Esophagus muscularis mucosa (tissue), 4 donors: ENCODE measurements around the gene TMEM40. TPM values are rescaled to one million over a fixed set of nuclear protein-coding genes. Genes with fewer than 3 reads are reported as not detected.

Experiments used
- DNase-seq: peaks from one replicate; pipeline ENCODE4 v3.0.0-alpha.2; 2017; ENCODE audit errors: extremely low spot score
- H3K27ac ChIP-seq, 4 donors: fragments of 200-600 bp; sonication (generic); replicated peaks in 1 of 4; 1 replicate in 3 of 4; 2 replicates in 1 of 4; pipeline ENCODE4 v1.5.1; 2016 to 2019; ENCODE audit warnings: mild to moderate bottlenecking in 1 of 4
- H3K27me3 ChIP-seq, 4 donors: fragments of 200-600 bp; sonication (generic); one replicate each; pipeline versions ENCODE4 v1.5.1 to v1.6.0; 2016 to 2019
- H3K36me3 ChIP-seq, 4 donors: fragments of 200-600 bp; sonication (generic); one replicate each; pipeline ENCODE4 v1.5.1; 2016 to 2019
- H3K4me1 ChIP-seq, 4 donors: fragments of 200-600 bp; sonication (generic); one replicate each; pipeline ENCODE4 v1.5.1; 2016 to 2019
- H3K4me3 ChIP-seq, 4 donors: fragments of 200-600 bp; sonication (generic); 1 replicate in 2 of 4; 2 replicates in 2 of 4; pipeline ENCODE4 v1.5.1; 2016 to 2019; ENCODE audit warnings: mild to moderate bottlenecking in 4 of 4, moderate library complexity in 1 of 4
- H3K9me3 ChIP-seq, 4 donors: fragments of 200-600 bp; sonication (generic); 1 replicate in 3 of 4; 2 replicates in 1 of 4; pipeline ENCODE4 v1.5.1; 2016 to 2019
- EP300 ChIP-seq: sonication (generic); formaldehyde crosslinking; IDR thresholded peaks from one replicate; pipeline ENCODE4 v1.6.1; 2017; ENCODE audit warnings: antibody characterized with exemption
- POLR2A ChIP-seq: fragments of 450-650 bp; IDR thresholded peaks from one replicate; pipeline ENCODE4 v1.6.1; 2017; ENCODE audit warnings: antibody characterized with exemption, moderate library complexity, mild to moderate bottlenecking, low read depth
- POLR2AphosphoS5 ChIP-seq, 2 donors: sonication (generic); formaldehyde crosslinking; IDR thresholded peaks; one replicate each; pipeline ENCODE4 v1.6.1; 2017; ENCODE audit warnings: antibody characterized with exemption in 2 of 2
- WGBS: methylation state at CpG from one replicate; pipeline ENCODE4 v1.1.5; 2018; 5-methylcytosine and 5-hydroxymethylcytosine counted together
- intact Hi-C: fragments of 100-400 bp; cut with DNase I; formaldehyde crosslinking; loops from one replicate; pipeline ENCODE4 v1.15.1; 2023
- total RNA-seq, 4 donors: library from RNA; depleted of rRNA; stranded (reverse); fragments of >200 nt; gene quantifications; one replicate each; pipeline versions ENCODE4 v1.1.0 to v1.2.1, GENCODE V29; 2016
- TF ChIP-seq, protein P1 (sequence below), 3 experiments: fragments of 200-600 bp in 2 of 3; fragments of 450-650 bp in 1 of 3; sonication (generic) in 2 of 3; IDR thresholded peaks; one replicate each; pipeline ENCODE4 v1.5.1; 2017 to 2019; ENCODE audit warnings: antibody characterized with exemption in 3 of 3, mild to moderate bottlenecking in 2 of 3, moderate library complexity in 1 of 3

TMEM40 gene
- total RNA-seq, 4 donors from 2014 or later, result not detected

DNA sequence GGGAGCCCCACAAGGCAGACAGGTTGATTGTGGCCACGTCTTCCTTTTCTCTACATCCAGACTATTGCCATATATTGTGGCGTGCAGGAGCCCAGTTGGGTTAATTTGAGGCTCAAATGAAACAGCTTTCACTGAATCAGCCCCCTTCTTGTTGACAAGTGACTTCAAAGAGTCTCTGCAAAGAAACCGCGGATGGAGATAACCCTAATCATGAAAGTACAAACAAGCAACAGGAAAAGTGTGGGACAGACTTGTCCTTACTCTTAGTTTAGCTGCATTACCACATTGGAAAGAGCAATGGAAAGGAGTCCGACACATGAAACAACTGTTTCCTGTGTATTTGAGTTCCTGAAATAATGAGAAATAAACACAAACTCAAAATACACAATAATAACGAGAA is 3.3 kb downstream of the TMEM40 start:
- 78% methylated on average over 6 of the region's 6 CpGs for WGBS
- Histone ChIP-seq H3K4me1 (peaks cover 16 to 24% (median 22%) of the 10 kb centered on the region in 4 donors), H3K9me3 (no peaks in the 10 kb centered on the region), H3K4me3 (no peak overlapping the region), H3K36me3 (no peaks in the 10 kb centered on the region), H3K27me3 (no peaks in the 10 kb centered on the region), H3K27ac (no peak overlapping the region)
- TF ChIP-seq EP300 (no peak), POLR2A (no peak), POLR2AphosphoS5 (IDR thresholded peaks at IDR 0.05) (no peak)
- TF ChIP-seq, protein P1, sequence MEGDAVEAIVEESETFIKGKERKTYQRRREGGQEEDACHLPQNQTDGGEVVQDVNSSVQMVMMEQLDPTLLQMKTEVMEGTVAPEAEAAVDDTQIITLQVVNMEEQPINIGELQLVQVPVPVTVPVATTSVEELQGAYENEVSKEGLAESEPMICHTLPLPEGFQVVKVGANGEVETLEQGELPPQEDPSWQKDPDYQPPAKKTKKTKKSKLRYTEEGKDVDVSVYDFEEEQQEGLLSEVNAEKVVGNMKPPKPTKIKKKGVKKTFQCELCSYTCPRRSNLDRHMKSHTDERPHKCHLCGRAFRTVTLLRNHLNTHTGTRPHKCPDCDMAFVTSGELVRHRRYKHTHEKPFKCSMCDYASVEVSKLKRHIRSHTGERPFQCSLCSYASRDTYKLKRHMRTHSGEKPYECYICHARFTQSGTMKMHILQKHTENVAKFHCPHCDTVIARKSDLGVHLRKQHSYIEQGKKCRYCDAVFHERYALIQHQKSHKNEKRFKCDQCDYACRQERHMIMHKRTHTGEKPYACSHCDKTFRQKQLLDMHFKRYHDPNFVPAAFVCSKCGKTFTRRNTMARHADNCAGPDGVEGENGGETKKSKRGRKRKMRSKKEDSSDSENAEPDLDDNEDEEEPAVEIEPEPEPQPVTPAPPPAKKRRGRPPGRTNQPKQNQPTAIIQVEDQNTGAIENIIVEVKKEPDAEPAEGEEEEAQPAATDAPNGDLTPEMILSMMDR (IDR thresholded peaks at IDR 0.05), result no peak
- intact Hi-C loops, result no loop called here
- no peak for DNase-seq

DNA sequence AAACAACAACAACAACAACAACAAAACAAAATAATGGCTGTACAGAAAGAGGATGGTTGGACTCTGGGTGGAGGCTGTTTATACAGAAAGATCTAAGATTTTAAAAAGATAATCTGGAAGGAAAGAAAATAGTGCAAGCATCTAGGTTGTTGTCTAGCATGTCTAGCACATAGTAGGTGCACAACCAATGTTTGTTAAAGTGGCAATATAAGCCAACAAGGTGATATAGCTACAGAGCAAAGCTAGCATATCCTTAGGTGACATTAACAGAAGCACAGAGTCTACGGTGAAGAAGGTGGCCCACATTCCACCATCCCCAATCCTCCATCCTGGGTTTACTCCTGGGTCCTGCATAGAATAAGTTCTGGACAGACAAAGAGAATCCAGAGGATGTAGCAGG is 4.7 kb downstream of the TMEM40 start:
- Histone ChIP-seq H3K36me3 (no peaks in the 10 kb centered on the region), H3K4me1 (peaks cover 26 to 37% (median 31%) of the 10 kb centered on the region in 4 donors), H3K9me3 (no peaks in the 10 kb centered on the region), H3K4me3 (no peak overlapping the region), H3K27me3 (no peaks in the 10 kb centered on the region), H3K27ac (no peak overlapping the region)
- intact Hi-C loops, result no loop called here
- no peak for DNase-seq
- WGBS, result 100% methylated on average over 1 of the region's 1 CpG
- TF ChIP-seq, protein P1 (IDR thresholded peaks at IDR 0.05), result no peak
- no peak for TF ChIP-seq POLR2AphosphoS5 (IDR thresholded peaks at IDR 0.05)
- TF ChIP-seq POLR2A, result no peak
- no peak for TF ChIP-seq EP300

DNA sequence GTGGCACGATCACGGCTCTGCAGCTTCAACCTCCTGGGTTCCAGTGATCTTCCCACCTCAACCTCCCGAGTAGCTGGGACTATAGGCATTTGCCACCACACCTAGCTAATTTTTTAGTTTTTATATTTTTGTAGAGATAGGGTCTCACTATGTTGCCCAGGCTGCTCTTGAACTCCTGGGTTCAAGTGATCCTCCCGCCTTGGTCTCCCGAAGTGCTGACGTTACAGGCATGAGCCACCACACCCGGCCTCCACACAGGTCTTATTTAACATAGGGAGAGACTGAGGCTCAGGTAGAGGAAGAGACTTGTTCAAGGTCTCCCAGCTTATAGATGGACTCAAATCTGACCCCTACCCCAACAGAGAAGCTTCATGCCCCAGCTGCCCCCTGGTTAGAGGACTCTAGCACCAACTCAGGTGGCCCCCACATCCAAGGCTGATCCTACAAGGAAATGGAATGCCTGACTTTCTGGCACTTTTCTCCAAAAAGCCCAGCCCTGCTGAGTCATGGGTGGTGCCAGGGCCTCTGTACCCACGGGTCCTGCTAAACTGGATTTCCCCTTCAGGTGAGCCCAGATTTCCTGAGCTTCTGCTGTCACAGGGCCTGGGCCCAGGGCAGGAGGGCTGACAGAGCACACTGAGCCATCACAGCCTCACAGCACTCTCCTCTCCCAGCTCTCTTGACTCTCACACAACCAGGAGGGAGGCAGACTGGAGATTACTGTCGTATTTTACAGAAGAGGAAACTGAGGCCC is 5.6 kb downstream of the TMEM40 start:
- intact Hi-C loops, result no loop called here
- no peaks in the 10 kb centered on the region for H3K27me3 ChIP-seq
- no peak for DNase-seq
- no peaks in the 10 kb centered on the region for H3K36me3 ChIP-seq
- H3K4me3 ChIP-seq, result no peak overlapping the region
- H3K9me3 ChIP-seq, result no peaks in the 10 kb centered on the region
- WGBS, result 94% methylated on average over 9 of the region's 9 CpGs
- peaks cover 21 to 30% (median 24%) of the 10 kb centered on the region in 4 donors for H3K4me1 ChIP-seq
- TF ChIP-seq, protein P1 (IDR thresholded peaks at IDR 0.05), result no peak
- no peak for TF ChIP-seq POLR2AphosphoS5 (IDR thresholded peaks at IDR 0.05)
- H3K27ac ChIP-seq, result no peak overlapping the region

DNA sequence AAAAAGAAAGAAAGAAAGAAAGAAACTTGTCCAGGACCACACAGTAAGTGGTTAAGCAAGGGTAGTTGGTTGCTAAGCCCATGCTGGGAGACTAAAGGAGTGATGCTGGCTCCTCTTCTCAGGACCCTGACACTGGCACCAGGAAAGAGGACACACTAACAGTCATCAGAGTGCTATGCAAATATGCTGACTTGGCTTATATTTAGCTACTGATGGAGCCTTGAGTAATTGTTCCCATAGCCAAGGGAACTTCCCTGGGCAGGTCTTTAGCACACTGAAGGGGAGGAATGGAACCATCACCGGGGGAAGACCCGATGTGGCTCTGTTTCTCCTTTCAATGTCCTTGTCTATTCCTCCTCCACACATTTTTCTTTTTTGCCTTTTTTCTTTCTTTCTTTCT is 6.2 kb downstream of the TMEM40 start:
- no peak overlapping the region for H3K27ac ChIP-seq
- TF ChIP-seq, protein P1 (IDR thresholded peaks at IDR 0.05), result no peak
- TF ChIP-seq POLR2AphosphoS5 (IDR thresholded peaks at IDR 0.05) (no peak), EP300 (no peak)
- H3K36me3 ChIP-seq, result no peaks in the 10 kb centered on the region
- 90% methylated on average over 2 of the region's 2 CpGs for WGBS
- intact Hi-C loops, result no loop called here
- no peaks in the 10 kb centered on the region for H3K27me3 ChIP-seq
- no peak overlapping the region for H3K4me3 ChIP-seq
- DNase-seq, result no peak
- H3K4me1 ChIP-seq, result peaks cover 14 to 23% (median 17%) of the 10 kb centered on the region in 4 donors
- H3K9me3 ChIP-seq, result no peaks in the 10 kb centered on the region

DNA sequence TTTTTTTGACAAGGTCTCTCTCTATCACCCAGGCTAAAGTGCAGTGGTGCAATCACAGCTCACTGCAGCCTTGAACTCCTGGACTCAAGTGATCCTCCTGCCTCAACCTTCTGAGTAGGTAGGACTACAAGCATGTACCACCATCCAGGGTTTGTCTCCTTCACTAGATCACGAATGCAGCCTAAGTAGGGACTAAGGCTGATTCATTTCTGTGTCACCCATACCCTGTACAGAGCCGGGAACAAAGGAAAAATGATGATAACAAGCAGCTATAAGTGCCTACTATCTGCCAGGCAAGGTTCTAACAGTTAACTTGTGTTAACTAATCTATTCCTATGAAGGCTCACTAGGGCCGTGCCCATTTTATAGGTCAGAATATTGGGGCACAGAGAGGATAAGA is 7.0 kb downstream of the TMEM40 start:
- no peaks in the 10 kb centered on the region for H3K27me3 ChIP-seq
- H3K9me3 ChIP-seq, result no peaks in the 10 kb centered on the region
- H3K4me1 ChIP-seq, result peaks cover 9 to 20% (median 14%) of the 10 kb centered on the region in 4 donors
- intact Hi-C loops, result no loop called here
- no peak for DNase-seq
- whole genome bisulfite sequencing, result 60% methylated on average over 3 of the region's 3 CpGs
- H3K27ac ChIP-seq, result no peak overlapping the region
- H3K36me3 ChIP-seq, result no peaks in the 10 kb centered on the region
- H3K4me3 ChIP-seq, result no peak overlapping the region
- no peak for TF ChIP-seq POLR2AphosphoS5 (IDR thresholded peaks at IDR 0.05)
- TF ChIP-seq, protein P1 (IDR thresholded peaks at IDR 0.05), result no peak
